ENCODE measurements around the gene KIF26B.

DNA sequence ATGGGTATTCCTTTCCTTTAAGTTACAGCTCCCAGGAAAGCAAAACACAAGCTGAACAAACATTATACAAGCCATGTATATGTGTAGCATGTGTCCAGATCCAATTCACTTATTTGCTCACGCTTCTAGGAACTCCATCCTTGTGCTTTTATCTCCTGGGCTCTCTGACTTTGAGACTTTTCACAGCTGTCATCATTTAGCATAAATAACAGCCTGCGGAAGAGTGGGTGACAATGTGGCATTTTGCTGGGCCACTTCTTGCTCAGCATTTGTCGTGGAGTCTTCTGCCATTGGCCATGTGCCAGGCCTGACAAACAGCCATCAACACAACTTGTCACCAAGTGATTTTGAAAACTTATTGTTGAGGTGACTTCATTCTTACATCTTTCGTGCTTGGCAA, 164.3 kb downstream of the KIF26B start:
- TF ChIP-seq RFX5 (IDR thresholded peaks at IDR 0.05) (no peak), USF2 (IDR thresholded peaks at IDR 0.05) (no peak), REST (IDR thresholded peaks at IDR 0.05) (no peak), ZFP36 (IDR thresholded peaks at IDR 0.05; ENCODE audit: borderline replicate concordance, partially characterized antibody) (no peak), BHLHE40 (IDR thresholded peaks at IDR 0.05; ENCODE audit: low read depth, low read length) (no peak), EP300 (IDR thresholded peaks at IDR 0.05) (no peak), GATA3 (IDR thresholded peaks at IDR 0.05; ENCODE audit: borderline replicate concordance) (no peak), HDAC2 (IDR thresholded peaks at IDR 0.05) (no peak)
- TF ChIP-seq, protein P1, sequence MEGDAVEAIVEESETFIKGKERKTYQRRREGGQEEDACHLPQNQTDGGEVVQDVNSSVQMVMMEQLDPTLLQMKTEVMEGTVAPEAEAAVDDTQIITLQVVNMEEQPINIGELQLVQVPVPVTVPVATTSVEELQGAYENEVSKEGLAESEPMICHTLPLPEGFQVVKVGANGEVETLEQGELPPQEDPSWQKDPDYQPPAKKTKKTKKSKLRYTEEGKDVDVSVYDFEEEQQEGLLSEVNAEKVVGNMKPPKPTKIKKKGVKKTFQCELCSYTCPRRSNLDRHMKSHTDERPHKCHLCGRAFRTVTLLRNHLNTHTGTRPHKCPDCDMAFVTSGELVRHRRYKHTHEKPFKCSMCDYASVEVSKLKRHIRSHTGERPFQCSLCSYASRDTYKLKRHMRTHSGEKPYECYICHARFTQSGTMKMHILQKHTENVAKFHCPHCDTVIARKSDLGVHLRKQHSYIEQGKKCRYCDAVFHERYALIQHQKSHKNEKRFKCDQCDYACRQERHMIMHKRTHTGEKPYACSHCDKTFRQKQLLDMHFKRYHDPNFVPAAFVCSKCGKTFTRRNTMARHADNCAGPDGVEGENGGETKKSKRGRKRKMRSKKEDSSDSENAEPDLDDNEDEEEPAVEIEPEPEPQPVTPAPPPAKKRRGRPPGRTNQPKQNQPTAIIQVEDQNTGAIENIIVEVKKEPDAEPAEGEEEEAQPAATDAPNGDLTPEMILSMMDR (IDR thresholded peaks at IDR 0.05), result no peak
- TF ChIP-seq, protein P2, sequence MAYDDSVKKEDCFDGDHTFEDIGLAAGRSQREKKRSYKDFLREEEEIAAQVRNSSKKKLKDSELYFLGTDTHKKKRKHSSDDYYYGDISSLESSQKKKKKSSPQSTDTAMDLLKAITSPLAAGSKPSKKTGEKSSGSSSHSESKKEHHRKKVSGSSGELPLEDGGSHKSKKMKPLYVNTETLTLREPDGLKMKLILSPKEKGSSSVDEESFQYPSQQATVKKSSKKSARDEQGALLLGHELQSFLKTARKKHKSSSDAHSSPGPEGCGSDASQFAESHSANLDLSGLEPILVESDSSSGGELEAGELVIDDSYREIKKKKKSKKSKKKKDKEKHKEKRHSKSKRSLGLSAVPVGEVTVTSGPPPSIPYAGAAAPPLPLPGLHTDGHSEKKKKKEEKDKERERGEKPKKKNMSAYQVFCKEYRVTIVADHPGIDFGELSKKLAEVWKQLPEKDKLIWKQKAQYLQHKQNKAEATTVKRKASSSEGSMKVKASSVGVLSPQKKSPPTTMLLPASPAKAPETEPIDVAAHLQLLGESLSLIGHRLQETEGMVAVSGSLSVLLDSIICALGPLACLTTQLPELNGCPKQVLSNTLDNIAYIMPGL (CRISPR knock-in tag; IDR thresholded peaks at IDR 0.05; ENCODE audit: borderline replicate concordance), result no peak

Data from A549 (cell line).